ENCODE data around the gene CASZ1. TPM values are rescaled to one million over a fixed set of nuclear protein-coding genes. Genes with fewer than 3 reads are reported as not detected.
A peak's percentile ranks its signal among the peaks of the same experiment; 100 is the strongest.

CASZ1 gene
- total RNA-seq, 1 experiment from 2014 or later = 3.9 TPM

DNA sequence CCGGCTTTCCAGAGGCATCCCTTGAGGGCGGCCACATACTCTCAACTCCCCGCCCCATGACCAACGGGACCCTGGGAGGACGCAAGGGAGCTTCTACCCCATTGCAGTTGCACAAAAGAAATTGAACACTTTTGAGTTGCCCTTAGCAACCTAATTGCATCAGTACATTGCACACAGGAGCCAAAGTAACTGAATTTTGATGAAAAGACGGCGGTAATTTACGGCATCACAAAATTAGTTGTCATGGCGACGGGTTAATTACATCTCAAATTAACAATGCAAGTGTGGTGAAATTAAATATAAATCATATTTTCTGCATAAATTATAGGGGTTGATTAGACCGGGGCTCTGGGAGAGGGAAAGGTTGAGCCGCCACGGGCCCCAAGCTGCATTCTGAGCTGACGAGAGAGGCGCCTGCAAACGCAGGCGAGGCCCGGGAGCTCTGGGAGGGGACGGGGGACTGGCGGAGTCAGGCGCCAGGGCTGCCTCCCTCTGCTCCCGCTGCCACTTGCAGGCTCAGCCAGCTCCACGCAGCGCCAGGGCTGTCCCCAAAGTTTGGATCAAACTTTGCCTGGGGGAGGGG is 61.4 kb downstream of the CASZ1 start:
- WGBS (ENCODE audit: extremely low coverage, insufficient read length, low lambda C conversion rate) = no CpG with 5 or more reads among the region's 24 CpGs
- Mint-ChIP-seq H3K4me3 (no peak overlapping the region), H3K36me3 (ENCODE audit: insufficient read depth in 1 of 3, low read depth in 3 of 3) (no peaks in the 10 kb centered on the region), H3K27me3 (ENCODE audit: low read depth) (no peaks in the 10 kb centered on the region; the same call in 1 of the 2 replicates), H3K9me3 (no peaks in the 10 kb centered on the region), H3K27ac (no peak overlapping the region), H3K4me1 (peaks cover 37 to 53% of the 10 kb centered on the region in 2 experiments)
- no peaks in the 10 kb centered on the region for H3K79me1 ChIP-seq (ENCODE audit: insufficient read depth, low read depth, low read length, poor library complexity, severe bottlenecking)
- peak overlapping the region; percentile 5 for H3K14ac ChIP-seq (ENCODE audit: insufficient read depth, low read length)
- H3K27ac ChIP-seq (ENCODE audit: insufficient read length, low read depth, low read length) = no peak overlapping the region
- H3K23me2 ChIP-seq (ENCODE audit: insufficient read length, low read depth, low read length, poor library complexity, severe bottlenecking) = no peaks in the 10 kb centered on the region
- H3K79me2 ChIP-seq (ENCODE audit: insufficient read depth, low read length) = no peaks in the 10 kb centered on the region
- no peak overlapping the region for H3T11ph ChIP-seq (ENCODE audit: low read length)
- H3K27me3 ChIP-seq (ENCODE audit: insufficient read depth, low read length) = no peaks in the 10 kb centered on the region
- no peak overlapping the region for H3K9ac ChIP-seq (ENCODE audit: extremely low read depth, insufficient read length, low read length)
- no peak overlapping the region for H2BK12ac ChIP-seq (ENCODE audit: insufficient read length, low read depth, low read length)
- H2BK120ac ChIP-seq (ENCODE audit: low read depth, low read length, poor library complexity, severe bottlenecking) = no peak overlapping the region
- H3K4me2 ChIP-seq (ENCODE audit: insufficient read depth, insufficient read length, low read length) = no peak overlapping the region
- no peak overlapping the region for H2BK15ac ChIP-seq (ENCODE audit: low read depth, low read length)
- no peak overlapping the region for H2AFZ ChIP-seq (ENCODE audit: low read length)
- no peak overlapping the region for H2BK5ac ChIP-seq (ENCODE audit: insufficient read length, low read length)
- no peak for DNase-seq
- H3K9me3 ChIP-seq (ENCODE audit: control insufficient read depth, low read depth, low read length) = no peaks in the 10 kb centered on the region
- no peak overlapping the region for H4K91ac ChIP-seq (ENCODE audit: insufficient read length, low read depth, low read length)
- TF ChIP-seq, protein P1, sequence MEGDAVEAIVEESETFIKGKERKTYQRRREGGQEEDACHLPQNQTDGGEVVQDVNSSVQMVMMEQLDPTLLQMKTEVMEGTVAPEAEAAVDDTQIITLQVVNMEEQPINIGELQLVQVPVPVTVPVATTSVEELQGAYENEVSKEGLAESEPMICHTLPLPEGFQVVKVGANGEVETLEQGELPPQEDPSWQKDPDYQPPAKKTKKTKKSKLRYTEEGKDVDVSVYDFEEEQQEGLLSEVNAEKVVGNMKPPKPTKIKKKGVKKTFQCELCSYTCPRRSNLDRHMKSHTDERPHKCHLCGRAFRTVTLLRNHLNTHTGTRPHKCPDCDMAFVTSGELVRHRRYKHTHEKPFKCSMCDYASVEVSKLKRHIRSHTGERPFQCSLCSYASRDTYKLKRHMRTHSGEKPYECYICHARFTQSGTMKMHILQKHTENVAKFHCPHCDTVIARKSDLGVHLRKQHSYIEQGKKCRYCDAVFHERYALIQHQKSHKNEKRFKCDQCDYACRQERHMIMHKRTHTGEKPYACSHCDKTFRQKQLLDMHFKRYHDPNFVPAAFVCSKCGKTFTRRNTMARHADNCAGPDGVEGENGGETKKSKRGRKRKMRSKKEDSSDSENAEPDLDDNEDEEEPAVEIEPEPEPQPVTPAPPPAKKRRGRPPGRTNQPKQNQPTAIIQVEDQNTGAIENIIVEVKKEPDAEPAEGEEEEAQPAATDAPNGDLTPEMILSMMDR (conservative IDR thresholded peaks at IDR 0.05) = no peak
- no peak overlapping the region for H2AK5ac ChIP-seq (ENCODE audit: insufficient read length, low read length)
- H3K18ac ChIP-seq (ENCODE audit: insufficient read length, low read depth, low read length) = no peak overlapping the region
- no peaks in the 10 kb centered on the region for H4K20me1 ChIP-seq (ENCODE audit: control insufficient read depth, insufficient read depth, insufficient read length)
- H2BK20ac ChIP-seq (ENCODE audit: low read depth, low read length, poor library complexity, severe bottlenecking) = no peak overlapping the region
- no peak overlapping the region for H3K23ac ChIP-seq (ENCODE audit: insufficient read length, low read depth, low read length)
- no peak overlapping the region for H3K56ac ChIP-seq (ENCODE audit: insufficient read length, low read depth, low read length)
- H3K4ac ChIP-seq (ENCODE audit: low read depth, low read length) = no peak overlapping the region
- H4K5ac ChIP-seq (ENCODE audit: insufficient read length, low read depth, low read length) = no peak overlapping the region
- peaks cover 2% of the 10 kb centered on the region; the same call in 1 of the 2 replicates for H3K4me1 ChIP-seq (ENCODE audit: insufficient read depth, low read length)
- no peak overlapping the region for H4K8ac ChIP-seq (replicated peaks; ENCODE audit: insufficient read length, low read depth, low read length)

Measured in H9 (cell line).